ENCODE data around the gene PSMG4.

GRCh38 chr6:3267162-3267561 is 8.4 kb downstream of the PSMG4 start:
- TF ChIP-seq POLR2A (IDR thresholded peaks at IDR 0.05; ENCODE audit: low read length) = no peak
- no peak for TF ChIP-seq GATA1 (IDR thresholded peaks at IDR 0.05; ENCODE audit: low read depth, low read length)

Measured in erythroblast (primary cell).